GM23338 (cell line): ENCODE results near the gene RTKN. TPM values are rescaled to one million over a fixed set of nuclear protein-coding genes. Genes with fewer than 3 reads are reported as not detected.
A peak's percentile ranks its signal among the peaks of the same experiment; 100 is the strongest.

Experiments
- ATAC-seq: fragments of 200-7000 bp; cut with Tn5 transposase; 3 replicates; pipeline ENCODE4 v1.9.1; 2020
- DNase-seq: peaks from one replicate; pipeline ENCODE4 v3.0.0-alpha.2; 2015; ENCODE audit warnings: low spot score
- H2AFZ ChIP-seq: fragments of 200-600 bp; sonication (generic); 2 replicates; pipeline ENCODE4 v1.8.0; 2016; ENCODE audit warnings: antibody characterized with exemption, mild to moderate bottlenecking, moderate library complexity
- H3F3A ChIP-seq: fragments of 200-600 bp; sonication (generic); replicated peaks from 2 replicates; pipeline ENCODE4 v1.8.0; 2017; ENCODE audit warnings: antibody characterized with exemption, mixed run types, low read depth
- H3K27ac ChIP-seq: fragments of 200-600 bp; sonication (generic); 2 replicates; pipeline ENCODE4 v1.6.1; 2016; ENCODE audit warnings: low read depth
- H3K27me3 ChIP-seq: fragments of 200-600 bp; sonication (generic); 2 replicates; pipeline ENCODE4 v1.8.0; 2016; ENCODE audit warnings: mild to moderate bottlenecking, mixed run types, moderate library complexity; ENCODE audit not compliant: insufficient read depth
- H3K36me3 ChIP-seq: fragments of 200-600 bp; sonication (generic); 2 replicates; pipeline ENCODE4 v1.8.0; 2016; ENCODE audit warnings: mild to moderate bottlenecking; ENCODE audit not compliant: insufficient read depth
- H3K4me1 ChIP-seq: fragments of 200-600 bp; sonication (generic); 2 replicates; pipeline ENCODE4 v1.8.0; 2016; ENCODE audit warnings: mild to moderate bottlenecking, moderate library complexity; ENCODE audit not compliant: insufficient read depth
- H3K4me2 ChIP-seq: fragments of 200-600 bp; sonication (generic); 2 replicates; pipeline ENCODE4 v1.7.1; 2017; ENCODE audit warnings: mixed run types
- H3K4me3 ChIP-seq: fragments of 200-600 bp; sonication (generic); 2 replicates; pipeline ENCODE4 v1.6.1; 2016; ENCODE audit warnings: mixed run types
- H3K79me2 ChIP-seq: fragments of 200-600 bp; sonication (generic); replicated peaks from 2 replicates; pipeline ENCODE4 v1.8.0; 2017; ENCODE audit warnings: mild to moderate bottlenecking; ENCODE audit not compliant: insufficient read depth
- H3K9me2 ChIP-seq: fragments of 200-600 bp; sonication (generic); 2 replicates; pipeline ENCODE4 v1.8.0; 2017; ENCODE audit not compliant: insufficient read depth
- H4K20me1 ChIP-seq: fragments of 200-600 bp; sonication (generic); replicated peaks from 2 replicates; pipeline ENCODE4 v1.8.0; 2017; ENCODE audit warnings: mild to moderate bottlenecking; ENCODE audit not compliant: insufficient read depth
- H3K27ac Mint-ChIP-seq: 2 replicates; pipeline ENCODE4 v1.8.0; 2020; ENCODE audit warnings: inconsistent platforms, mild to moderate bottlenecking, moderate library complexity, mixed read lengths
- H3K27me3 Mint-ChIP-seq: 3 replicates; pipeline ENCODE4 v1.8.0; 2022; ENCODE audit warnings: low read depth, mild to moderate bottlenecking, moderate library complexity, mixed read lengths, inconsistent platforms; ENCODE audit not compliant: insufficient read depth, poor library complexity
- H3K36me3 Mint-ChIP-seq: 3 replicates; pipeline ENCODE4 v1.8.0; 2021; ENCODE audit warnings: low read depth, mild to moderate bottlenecking, inconsistent platforms, moderate library complexity, mixed read lengths
- H3K4me1 Mint-ChIP-seq: 3 replicates; pipeline ENCODE4 v1.8.0; 2020; ENCODE audit warnings: mild to moderate bottlenecking, inconsistent platforms, mixed read lengths
- H3K4me3 Mint-ChIP-seq: 3 replicates; pipeline ENCODE4 v1.8.0; 2021; ENCODE audit warnings: moderate library complexity, mild to moderate bottlenecking, inconsistent platforms, mixed read lengths
- H3K9me3 Mint-ChIP-seq: 3 replicates; pipeline ENCODE4 v1.8.0; 2020; ENCODE audit warnings: moderate library complexity, mild to moderate bottlenecking, inconsistent platforms, mixed read lengths
- CREB1 ChIP-seq: fragments of 250-450 bp; sonication (Bioruptor Pico); IDR thresholded peaks from 2 replicates; pipeline ENCODE4 v1.5.0; 2020; ENCODE audit warnings: low read depth, mild to moderate bottlenecking, moderate library complexity
- CTCF ChIP-seq, 2 experiments: fragments of 200-600 bp in 1 of 2; sonication (generic) in 1 of 2; conservative IDR thresholded peaks; 2 replicates each; pipeline versions ENCODE4 v1.5.1 to v1.6.1; 2016 to 2017; ENCODE audit warnings: antibody characterized with exemption in 2 of 2, low read depth in 2 of 2, mild to moderate bottlenecking in 2 of 2, moderate library complexity in 1 of 2
- EZH2 ChIP-seq: fragments of 200-600 bp; sonication (generic); IDR thresholded peaks from one replicate; pipeline ENCODE4 v1.8.0; 2017; ENCODE audit warnings: antibody characterized with exemption, mild to moderate bottlenecking, low read depth; ENCODE audit not compliant: unreplicated experiment
- EZH2phosphoT487 ChIP-seq: fragments of 200-600 bp; sonication (generic); IDR thresholded peaks from one replicate; pipeline ENCODE4 v1.8.1; 2018; ENCODE audit warnings: antibody characterized with exemption; ENCODE audit not compliant: unreplicated experiment
- JUNB ChIP-seq: IDR thresholded peaks from one replicate; pipeline ENCODE4 v1.6.1; 2016; ENCODE audit warnings: antibody characterized with exemption; ENCODE audit not compliant: unreplicated experiment
- NANOG ChIP-seq: IDR thresholded peaks from 2 replicates; pipeline ENCODE4 v1.6.1; 2016; ENCODE audit warnings: antibody characterized with exemption, borderline replicate concordance
- POLR2AphosphoS5 ChIP-seq: IDR thresholded peaks from 2 replicates; pipeline ENCODE4 v1.6.1; 2016; ENCODE audit warnings: antibody characterized with exemption, low read depth
- REST ChIP-seq: IDR thresholded peaks from one replicate; pipeline ENCODE4 v1.6.1; 2018; ENCODE audit warnings: antibody characterized with exemption; ENCODE audit not compliant: unreplicated experiment
- STAT1 ChIP-seq: IDR thresholded peaks from one replicate; pipeline ENCODE4 v1.6.1; 2016; ENCODE audit warnings: antibody characterized with exemption; ENCODE audit not compliant: unreplicated experiment
- ZNF114 ChIP-seq: fragments of 250-450 bp; sonication (Bioruptor Pico); IDR thresholded peaks from 2 replicates; pipeline ENCODE4 v1.5.0; 2020; ENCODE audit warnings: mild to moderate bottlenecking, moderate library complexity
- ZNF331 ChIP-seq: fragments of 250-450 bp; sonication (Bioruptor Pico); IDR thresholded peaks from 2 replicates; pipeline ENCODE4 v1.5.0; 2020; ENCODE audit warnings: low read depth, mild to moderate bottlenecking, moderate library complexity
- ZNF462 ChIP-seq: fragments of 250-450 bp; sonication (Bioruptor Pico); IDR thresholded peaks from 2 replicates; pipeline ENCODE4 v1.5.0; 2020; ENCODE audit warnings: mild to moderate bottlenecking, moderate library complexity
- polyA plus RNA-seq: library from polyadenylated mRNA; unstranded; fragments of >200 nt; fragmentation: Nextera tagmentation; extraction: Ambion mirVana; gene quantifications from 2 replicates; pipeline ENCODE4 v1.2.1, GENCODE V29; 2016
- total RNA-seq: library from RNA; depleted of rRNA; stranded (reverse); fragments of >200 nt; shearing (Covaris generic); gene quantifications from 2 replicates; pipeline ENCODE4 v1.2.3, GENCODE V29; 2014
- TF ChIP-seq, protein P1 (sequence below): IDR thresholded peaks from 2 replicates; pipeline ENCODE4 v1.6.1; 2016; ENCODE audit warnings: antibody characterized with exemption

Gene RTKN
- total and polyA plus RNA-seq, 2 experiments from 2014 or later = 24.5 to 50.0 TPM

DNA sequence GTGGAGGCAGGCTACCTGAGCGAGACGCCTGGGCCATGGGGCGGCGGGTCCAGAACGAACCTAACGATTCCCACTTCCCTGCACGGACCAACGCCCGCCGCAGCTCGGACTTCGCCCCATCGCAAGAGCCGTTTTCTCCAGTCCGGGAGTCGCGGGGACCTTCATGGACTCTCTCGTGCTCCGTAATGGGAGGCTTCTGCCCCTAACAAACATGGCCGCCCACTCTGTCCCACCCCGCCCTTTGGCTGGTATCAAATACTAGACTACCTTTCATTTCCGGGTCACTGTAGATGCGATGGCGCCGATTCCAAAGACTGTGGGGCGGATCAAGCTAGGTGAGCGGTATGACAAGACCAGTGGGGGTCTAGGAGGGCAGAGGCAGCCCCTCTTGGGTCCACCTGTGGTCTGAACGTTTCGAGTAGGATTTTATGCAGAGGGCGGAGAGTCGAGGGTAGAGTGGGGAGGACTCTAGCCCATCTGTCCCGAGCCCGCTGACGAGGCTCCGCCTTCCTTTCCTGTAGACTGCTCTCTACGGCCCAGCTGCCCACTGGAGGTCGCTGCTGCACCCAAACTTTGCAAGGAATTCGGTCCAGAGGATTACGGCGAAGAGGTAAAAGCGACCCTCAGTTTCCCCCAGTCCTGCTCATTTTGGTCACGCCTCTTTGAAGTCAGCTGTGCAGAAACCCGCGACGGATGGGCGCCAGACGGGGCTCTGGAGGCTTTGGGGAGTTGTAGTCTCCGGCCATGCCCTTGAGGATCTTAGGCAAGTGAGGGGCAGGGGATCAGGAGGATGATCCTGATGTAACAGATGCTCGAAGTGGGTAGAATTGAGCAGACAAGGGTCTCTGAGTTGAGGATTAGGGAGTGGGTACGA, 41.3 kb upstream of the RTKN start, which contains the start of the genes CCDC142 and TTC31:
CCDC142 (minus strand) TSS at position 198 of the 874 bp plus-strand sequence; CDS start at position 37, 161 bp downstream.
TTC31 (plus strand) TSS at position 281 of the 874 bp plus-strand sequence; CDS start at position 296, 15 bp downstream.
- H3K27me3 Mint-ChIP-seq = peaks cover 11% of the 10 kb centered on the region
- Histone ChIP-seq H3K4me3 (peak within 1 kb of the TSS; percentile 68), H3K27me3 (no peaks in the 10 kb centered on the region), H3K4me1 (peaks cover 5% of the 10 kb centered on the region; the same call in 1 of the 2 replicates), H3K36me3 (no peaks in the 10 kb centered on the region; the same call in 1 of the 2 replicates), H3K4me2 (peak within 1 kb of the TSS; percentile 95), H4K20me1 (peaks cover 13% of the 10 kb centered on the region; the same call in 1 of the 2 replicates), H3K79me2 (peaks cover 14% of the 10 kb centered on the region), H2AFZ (peak within 1 kb of the TSS; percentile 72), H3K27ac (peak within 1 kb of the TSS; percentile 82; the same call in 1 of the 2 replicates), H3F3A (no peaks in the 10 kb centered on the region), H3K9me2 (no peaks in the 10 kb centered on the region)
- peaks cover 6% of the 10 kb centered on the region; the same call in 2 of the 3 replicates for H3K4me1 Mint-ChIP-seq
- DNase-seq = peak; percentile 99
- peak; percentile 89 for ATAC-seq
- no peak for TF ChIP-seq REST
- TF ChIP-seq CTCF (conservative IDR thresholded peaks at IDR 0.05; ENCODE audit: low read depth in 2 of 2) = peak; percentile 89 to 90
- no peak for TF ChIP-seq ZNF331
- TF ChIP-seq POLR2AphosphoS5 = peak; percentile 89
- TF ChIP-seq ZNF462 (CRISPR knock-in tag) = no peak
- TF ChIP-seq EZH2 = no peak
- TF ChIP-seq STAT1 = no peak
- TF ChIP-seq CREB1 = peak; percentile 54
- TF ChIP-seq NANOG = peak; percentile 96
- no peak for TF ChIP-seq ZNF114 (CRISPR knock-in tag)
- TF ChIP-seq JUNB = no peak
- TF ChIP-seq, protein P1, sequence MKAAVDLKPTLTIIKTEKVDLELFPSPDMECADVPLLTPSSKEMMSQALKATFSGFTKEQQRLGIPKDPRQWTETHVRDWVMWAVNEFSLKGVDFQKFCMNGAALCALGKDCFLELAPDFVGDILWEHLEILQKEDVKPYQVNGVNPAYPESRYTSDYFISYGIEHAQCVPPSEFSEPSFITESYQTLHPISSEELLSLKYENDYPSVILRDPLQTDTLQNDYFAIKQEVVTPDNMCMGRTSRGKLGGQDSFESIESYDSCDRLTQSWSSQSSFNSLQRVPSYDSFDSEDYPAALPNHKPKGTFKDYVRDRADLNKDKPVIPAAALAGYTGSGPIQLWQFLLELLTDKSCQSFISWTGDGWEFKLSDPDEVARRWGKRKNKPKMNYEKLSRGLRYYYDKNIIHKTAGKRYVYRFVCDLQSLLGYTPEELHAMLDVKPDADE = peak; percentile 96
- no peak for TF ChIP-seq EZH2phosphoT487
- H3K36me3 Mint-ChIP-seq = peaks cover 24% of the 10 kb centered on the region
- peak within 1 kb of the TSS; percentile 99 for H3K27ac Mint-ChIP-seq
- no peaks in the 10 kb centered on the region for H3K9me3 Mint-ChIP-seq
- H3K4me3 Mint-ChIP-seq = peak within 1 kb of the TSS; percentile 99
